Lung (tissue), 12 donors: ENCODE results near the gene SOX5. TPM values are rescaled to one million over a fixed set of nuclear protein-coding genes. Genes with fewer than 3 reads are reported as not detected.

Experiments used
- ATAC-seq: fragments of 200-7000 bp; cut with Tn5 transposase; one replicate; pipeline ENCODE4 v1.9.1; 2020; ENCODE audit warnings: moderate number of reproducible peaks; ENCODE audit not compliant: insufficient read depth, low FRiP score
- DNase-seq, 3 donors: peaks; one replicate each; pipeline ENCODE4 v3.0.0-alpha.2; 2013 to 2017
- H3K27ac ChIP-seq, 2 donors: one replicate each; pipeline ENCODE4 v1.5.1; 2013; ENCODE audit warnings: mild to moderate bottlenecking in 2 of 2, moderate library complexity in 2 of 2, control low read depth in 1 of 2, inconsistent platforms in 1 of 2, low read depth in 1 of 2, low read length in 1 of 2
- H3K27me3 ChIP-seq, 3 donors: one replicate each; pipeline ENCODE4 v1.5.1; 2013; ENCODE audit warnings: low read length in 2 of 3; ENCODE audit not compliant: control insufficient read depth in 3 of 3, insufficient read depth in 3 of 3
- H3K36me3 ChIP-seq, 4 donors: one replicate each; pipeline ENCODE4 v1.5.1; 2013; ENCODE audit warnings: low read length in 4 of 4, mild to moderate bottlenecking in 1 of 4, moderate library complexity in 1 of 4; ENCODE audit not compliant: control insufficient read depth in 4 of 4, insufficient read depth in 4 of 4
- H3K4me1 ChIP-seq, 5 donors: one replicate each; pipeline ENCODE4 v1.5.1; 2013; ENCODE audit warnings: low read length in 5 of 5, mild to moderate bottlenecking in 2 of 5, moderate library complexity in 1 of 5; ENCODE audit not compliant: control insufficient read depth in 5 of 5, insufficient read depth in 5 of 5
- H3K4me3 ChIP-seq: one replicate; pipeline ENCODE4 v1.5.1; 2013; ENCODE audit warnings: mild to moderate bottlenecking, control low read depth, moderate library complexity
- H3K9ac ChIP-seq, 2 donors: one replicate each; pipeline ENCODE4 v1.5.1; 2013; ENCODE audit warnings: low read length in 2 of 2, control low read depth in 1 of 2; ENCODE audit not compliant: insufficient read depth in 1 of 2
- H3K9me3 ChIP-seq, 4 donors: one replicate each; pipeline ENCODE4 v1.5.1; 2013; ENCODE audit warnings: low read length in 3 of 4, mild to moderate bottlenecking in 1 of 4, moderate library complexity in 1 of 4; ENCODE audit not compliant: control insufficient read depth in 4 of 4, insufficient read depth in 3 of 4
- WGBS, 2 donors: extraction: QIAGEN DNeasy Blood & Tissue Kit; methylation state at CpG; one replicate each; pipeline ENCODE4 v1.1.7; 2013; 5-methylcytosine and 5-hydroxymethylcytosine counted together
- polyA plus RNA-seq, 2 donors: library from polyadenylated mRNA; stranded (reverse); fragments of 200-250 nt; gene quantifications; one replicate each; pipeline ENCODE4 v1.2.1, GENCODE V29; 2013
- total RNA-seq, 2 donors: library from RNA; depleted of rRNA in 1 of 2; stranded (reverse); fragments of >200 nt in 1 of 2; gene quantifications; one replicate each; pipeline ENCODE4 v1.2.1, GENCODE V29; 2014 to 2021
- TF ChIP-seq, protein P1 (sequence below): IDR thresholded peaks from 2 replicates; pipeline ENCODE4 v1.5.1; 2012; ENCODE audit warnings: mild to moderate bottlenecking; ENCODE audit errors: control extremely low read depth, extremely low read depth
- donor health status: control.
- donor health status: control.
- donor health status: Bipolar disorder and iron deficiency.
- donor health status: healthy.
- donor health status: DM: yes; HTN: yes; CAD: no.

The SOX5 gene
- total and polyA plus RNA-seq, 4 donors = 1.0 to 71.4 (median 7.2) TPM

- Histone ChIP-seq H3K9me3 (peaks cover 0 to 2% (median 0%) of the 10 kb centered on the region in 4 donors), H3K4me3 (no peak overlapping the region), H3K9ac (no peak overlapping the region), H3K4me1 (no peaks in the 10 kb centered on the region), H3K27me3 (no peaks in the 10 kb centered on the region), H3K36me3 (no peaks in the 10 kb centered on the region), H3K27ac (no peak overlapping the region)
- TF ChIP-seq, protein P1, sequence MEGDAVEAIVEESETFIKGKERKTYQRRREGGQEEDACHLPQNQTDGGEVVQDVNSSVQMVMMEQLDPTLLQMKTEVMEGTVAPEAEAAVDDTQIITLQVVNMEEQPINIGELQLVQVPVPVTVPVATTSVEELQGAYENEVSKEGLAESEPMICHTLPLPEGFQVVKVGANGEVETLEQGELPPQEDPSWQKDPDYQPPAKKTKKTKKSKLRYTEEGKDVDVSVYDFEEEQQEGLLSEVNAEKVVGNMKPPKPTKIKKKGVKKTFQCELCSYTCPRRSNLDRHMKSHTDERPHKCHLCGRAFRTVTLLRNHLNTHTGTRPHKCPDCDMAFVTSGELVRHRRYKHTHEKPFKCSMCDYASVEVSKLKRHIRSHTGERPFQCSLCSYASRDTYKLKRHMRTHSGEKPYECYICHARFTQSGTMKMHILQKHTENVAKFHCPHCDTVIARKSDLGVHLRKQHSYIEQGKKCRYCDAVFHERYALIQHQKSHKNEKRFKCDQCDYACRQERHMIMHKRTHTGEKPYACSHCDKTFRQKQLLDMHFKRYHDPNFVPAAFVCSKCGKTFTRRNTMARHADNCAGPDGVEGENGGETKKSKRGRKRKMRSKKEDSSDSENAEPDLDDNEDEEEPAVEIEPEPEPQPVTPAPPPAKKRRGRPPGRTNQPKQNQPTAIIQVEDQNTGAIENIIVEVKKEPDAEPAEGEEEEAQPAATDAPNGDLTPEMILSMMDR = no peak
- no peak for ATAC-seq
- peak in 2 of 3 donors; percentile 20 to 29 for DNase-seq
Observed at GRCh38 chr12:23686095-23686494, 263.4 kb downstream of the SOX5 start.

DNA sequence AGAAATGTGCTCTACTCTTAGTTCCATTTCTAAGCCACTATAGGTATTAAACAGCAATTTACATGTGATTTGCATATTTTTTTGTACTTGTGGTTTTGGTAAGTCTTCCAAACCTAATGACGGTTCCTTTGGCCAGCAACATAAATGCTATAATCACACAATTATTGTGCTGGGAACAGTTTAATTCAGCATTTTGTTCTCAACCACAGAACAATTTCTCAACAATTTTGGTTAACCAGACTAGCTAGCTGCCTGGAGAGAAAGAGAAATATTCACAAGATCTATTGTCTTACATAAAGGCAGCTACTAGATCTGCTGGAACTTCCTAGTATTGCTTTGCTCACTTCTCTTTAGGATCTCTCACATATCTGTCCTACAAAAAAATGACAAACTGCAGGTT is 265.3 kb downstream of the SOX5 start:
- Histone ChIP-seq H3K9me3 (peaks cover 0 to 2% (median 0%) of the 10 kb centered on the region in 4 donors), H3K4me1 (no peaks in the 10 kb centered on the region), H3K27ac (no peak overlapping the region), H3K9ac (no peak overlapping the region), H3K4me3 (no peak overlapping the region), H3K36me3 (no peaks in the 10 kb centered on the region), H3K27me3 (no peaks in the 10 kb centered on the region)
- TF ChIP-seq, protein P1 = no peak
- ATAC-seq (no peak), DNase-seq (no peak)
- WGBS, 2 donors = 79 to 81% methylated on average over 1 of the region's 1 CpG

GRCh38 chr12:23681237-23681636 is 268.2 kb downstream of the SOX5 start:
- Histone ChIP-seq H3K4me3 (no peak overlapping the region), H3K27me3 (no peaks in the 10 kb centered on the region), H3K9me3 (no peaks in the 10 kb centered on the region), H3K27ac (no peak overlapping the region), H3K36me3 (no peaks in the 10 kb centered on the region), H3K9ac (no peak overlapping the region), H3K4me1 (no peaks in the 10 kb centered on the region)
- ATAC-seq (no peak), DNase-seq (no peak)
- TF ChIP-seq, protein P1 = no peak

DNA sequence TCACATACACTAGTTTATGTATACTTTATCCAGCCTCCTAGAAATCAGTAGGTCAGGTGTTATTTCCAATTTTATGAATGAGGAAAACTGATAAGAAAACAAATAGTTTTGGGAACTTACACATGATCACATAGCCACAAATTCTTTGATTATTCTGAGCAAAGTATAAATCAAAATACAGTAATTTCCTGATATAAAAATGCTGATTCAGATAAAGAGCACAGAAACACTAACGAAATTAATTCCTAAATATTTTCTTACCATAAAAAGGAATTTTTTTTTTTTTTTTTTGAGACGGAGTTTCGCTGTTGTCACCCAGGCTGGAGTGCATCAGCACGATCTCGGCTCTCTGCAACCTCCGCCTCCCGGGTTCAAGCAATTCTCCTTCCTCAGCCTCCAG is 275.4 kb downstream of the SOX5 start:
- H3K9ac ChIP-seq = no peak overlapping the region
- no peaks in the 10 kb centered on the region for H3K27me3 ChIP-seq
- H3K4me1 ChIP-seq = no peaks in the 10 kb centered on the region
- TF ChIP-seq, protein P1 = no peak
- no peak for ATAC-seq
- 93% methylated on average over 7 of the region's 7 CpGs for WGBS, 2 donors
- no peaks in the 10 kb centered on the region for H3K36me3 ChIP-seq
- H3K9me3 ChIP-seq = no peaks in the 10 kb centered on the region
- no peak for DNase-seq
- H3K27ac ChIP-seq = no peak overlapping the region
- no peak overlapping the region for H3K4me3 ChIP-seq
